OCI-LY3 (cell line): ENCODE data around the gene ZNF10.

Experiments used
- H2AFZ ChIP-seq: fragments of 200-600, 300-600 bp; shearing (Covaris generic); 2 replicates; pipeline ENCODE4 v1.6.0; 2014; ENCODE audit warnings: antibody characterized with exemption, low read depth, low read length
- H3K27ac ChIP-seq: fragments of 200-600, 300-600 bp; sonication (generic); 2 replicates; pipeline ENCODE4 v1.5.1; 2014; ENCODE audit warnings: mild to moderate bottlenecking, low read length, moderate library complexity, mixed read lengths
- H3K27me3 ChIP-seq: fragments of 200-600, 300-600 bp; sonication (generic); 2 replicates; pipeline ENCODE4 v1.6.1; 2014; ENCODE audit warnings: low read depth, low read length, mixed read lengths
- H3K36me3 ChIP-seq: fragments of 200-600, 300-600 bp; sonication (generic); replicated peaks from 2 replicates; pipeline ENCODE3; 2014; ENCODE audit warnings: low read depth, low read length, mixed read lengths
- H3K4me1 ChIP-seq: fragments of 300-600, 200-600 bp; sonication (generic); 2 replicates; pipeline ENCODE4 v1.6.1; 2014; ENCODE audit warnings: low read length, mixed read lengths
- H3K4me2 ChIP-seq: fragments of 200-600, 300-600 bp; sonication (generic); 2 replicates; pipeline ENCODE4 v1.6.1; 2014; ENCODE audit warnings: low read length, mixed read lengths
- H3K4me3 ChIP-seq: fragments of 300-600, 200-600 bp; sonication (generic); 2 replicates; pipeline ENCODE4 v1.5.1; 2014; ENCODE audit warnings: antibody characterized with exemption, mild to moderate bottlenecking, low read length, moderate library complexity
- H3K79me2 ChIP-seq: fragments of 300-600, 200-600 bp; shearing (Covaris generic); 2 replicates; pipeline ENCODE4 v1.6.1; 2014; ENCODE audit warnings: mild to moderate bottlenecking, low read length, mixed read lengths
- H3K9ac ChIP-seq: fragments of 300-600, 200-600 bp; shearing (Covaris generic); 2 replicates; pipeline ENCODE4 v1.6.0; 2014; ENCODE audit warnings: mild to moderate bottlenecking, low read length, moderate library complexity
- H3K9me3 ChIP-seq: fragments of 200-600, 300-600 bp; shearing (Covaris generic); 2 replicates; pipeline ENCODE4 v1.6.1; 2014; ENCODE audit warnings: low read length, mixed read lengths; ENCODE audit not compliant: insufficient read depth
- H4K20me1 ChIP-seq: fragments of 200-600, 300-600 bp; sonication (generic); 2 replicates; pipeline ENCODE4 v1.6.1; 2016; ENCODE audit warnings: low read length, mixed read lengths; ENCODE audit not compliant: insufficient read depth
- CTCF ChIP-seq: fragments of 200-600, 300-600 bp; sonication (generic); IDR thresholded peaks from 2 replicates; pipeline ENCODE4 v1.5.1; 2014; ENCODE audit warnings: antibody characterized with exemption, low read length, low read depth
- EZH2phosphoT487 ChIP-seq: fragments of 200-600 bp; shearing (Covaris generic); IDR thresholded peaks from 2 replicates; pipeline ENCODE4 v1.6.1; 2018; ENCODE audit warnings: antibody characterized with exemption, mixed run types, low read depth

The ZNF10 gene

GRCh38 chr12:133106253-133106652 lies 24.2 kb upstream of the ZNF10 start:
- H4K20me1 ChIP-seq, result no peaks in the 10 kb centered on the region
- H3K4me2 ChIP-seq, result no peak overlapping the region
- H3K36me3 ChIP-seq, result peaks cover 90% of the 10 kb centered on the region
- TF ChIP-seq EZH2phosphoT487 (no peak), CTCF (no peak)
- no peaks in the 10 kb centered on the region for H3K79me2 ChIP-seq
- no peak overlapping the region for H3K9ac ChIP-seq
- no peaks in the 10 kb centered on the region for H3K27me3 ChIP-seq
- no peak overlapping the region for H3K4me3 ChIP-seq
- no peak overlapping the region for H3K27ac ChIP-seq
- H3K4me1 ChIP-seq, result no peaks in the 10 kb centered on the region
- no peak overlapping the region for H2AFZ ChIP-seq
- H3K9me3 ChIP-seq, result peaks cover 87% of the 10 kb centered on the region

GRCh38 chr12:133107121-133107520 lies 23.3 kb upstream of the ZNF10 start:
- peaks cover 86% of the 10 kb centered on the region for H3K36me3 ChIP-seq

GRCh38 chr12:133108150-133108549 lies 22.3 kb upstream of the ZNF10 start:
- no peak overlapping the region for H3K9ac ChIP-seq
- TF ChIP-seq EZH2phosphoT487, result no peak
- no peak for TF ChIP-seq CTCF
- H3K4me2 ChIP-seq, result no peak overlapping the region
- H3K79me2 ChIP-seq, result no peaks in the 10 kb centered on the region
- no peak overlapping the region for H3K4me3 ChIP-seq
- H4K20me1 ChIP-seq, result no peaks in the 10 kb centered on the region
- H3K27me3 ChIP-seq, result no peaks in the 10 kb centered on the region
- no peak overlapping the region for H2AFZ ChIP-seq
- no peak overlapping the region for H3K27ac ChIP-seq
- no peaks in the 10 kb centered on the region for H3K4me1 ChIP-seq
- H3K9me3 ChIP-seq, result peaks cover 76% of the 10 kb centered on the region
- peaks cover 77% of the 10 kb centered on the region for H3K36me3 ChIP-seq

More at GRCh38 chr12:133107121-133107520, 23.3 kb upstream of the ZNF10 start:
- Histone ChIP-seq H3K4me1 (no peaks in the 10 kb centered on the region), H3K4me3 (no peak overlapping the region), H3K79me2 (no peaks in the 10 kb centered on the region), H3K9me3 (peaks cover 83% of the 10 kb centered on the region), H3K9ac (no peak overlapping the region), H4K20me1 (no peaks in the 10 kb centered on the region), H3K27me3 (no peaks in the 10 kb centered on the region), H3K27ac (no peak overlapping the region), H3K4me2 (no peak overlapping the region), H2AFZ (no peak overlapping the region)
- TF ChIP-seq CTCF, result no peak

GRCh38 chr12:133120385-133121191 lies 9.8 kb upstream of the ZNF10 start:
- no peaks in the 10 kb centered on the region for H4K20me1 ChIP-seq
- peaks cover 5% of the 10 kb centered on the region; the same call in 1 of the 2 replicates for H3K79me2 ChIP-seq
- no peak overlapping the region for H3K4me3 ChIP-seq
- H3K36me3 ChIP-seq, result peaks cover 90% of the 10 kb centered on the region
- no peak overlapping the region for H3K9ac ChIP-seq
- H3K4me1 ChIP-seq, result no peaks in the 10 kb centered on the region
- TF ChIP-seq CTCF (no peak), EZH2phosphoT487 (no peak)
- no peaks in the 10 kb centered on the region for H3K27me3 ChIP-seq
- H3K27ac ChIP-seq, result no peak overlapping the region
- H2AFZ ChIP-seq, result no peak overlapping the region
- H3K9me3 ChIP-seq, result peaks cover 88% of the 10 kb centered on the region
- H3K4me2 ChIP-seq, result no peak overlapping the region
